ENCODE measurements around the gene COL15A1.

COL15A1 gene

GRCh38 chr9:98899408-98900056 is 44.2 kb upstream of the COL15A1 start:
- TF ChIP-seq FOXP2 (optimal IDR thresholded peaks at IDR 0.05; ENCODE audit: borderline replicate concordance, extremely low read depth, extremely low read length, insufficient read depth), result no peak

GRCh38 chr9:98900244-98900643 is 43.5 kb upstream of the COL15A1 start:
- TF ChIP-seq TAF1 (IDR thresholded peaks at IDR 0.05; ENCODE audit: borderline replicate concordance, insufficient read depth, low read length), result no peak
- TF ChIP-seq SIN3A (IDR thresholded peaks at IDR 0.05; ENCODE audit: borderline replicate concordance, insufficient read depth, low read length), result no peak
- no peak for TF ChIP-seq REST (IDR thresholded peaks at IDR 0.05; ENCODE audit: insufficient read depth in 1 of 2, low read depth in 2 of 2, low read length in 2 of 2)
- no peak for TF ChIP-seq FOXP2 (optimal IDR thresholded peaks at IDR 0.05; ENCODE audit: borderline replicate concordance, extremely low read depth, extremely low read length, insufficient read depth)
- no peak for TF ChIP-seq POLR2AphosphoS5 (IDR thresholded peaks at IDR 0.05; ENCODE audit: low read depth, low read length)

GRCh38 chr9:98900725-98901124 is 43.0 kb upstream of the COL15A1 start:
- TF ChIP-seq TAF1 (IDR thresholded peaks at IDR 0.05; ENCODE audit: borderline replicate concordance, insufficient read depth, low read length), result no peak
- no peak for TF ChIP-seq POLR2AphosphoS5 (IDR thresholded peaks at IDR 0.05; ENCODE audit: low read depth, low read length)
- no peak for TF ChIP-seq REST (IDR thresholded peaks at IDR 0.05; ENCODE audit: insufficient read depth in 1 of 2, low read depth in 2 of 2, low read length in 2 of 2)
- no peak for TF ChIP-seq FOXP2 (optimal IDR thresholded peaks at IDR 0.05; ENCODE audit: borderline replicate concordance, extremely low read depth, extremely low read length, insufficient read depth)
- TF ChIP-seq SIN3A (IDR thresholded peaks at IDR 0.05; ENCODE audit: borderline replicate concordance, insufficient read depth, low read length), result no peak

GRCh38 chr9:98902516-98902915 is 41.2 kb upstream of the COL15A1 start:
- no peak for TF ChIP-seq POLR2AphosphoS5 (IDR thresholded peaks at IDR 0.05; ENCODE audit: low read depth, low read length)
- no peak for TF ChIP-seq SIN3A (IDR thresholded peaks at IDR 0.05; ENCODE audit: borderline replicate concordance, insufficient read depth, low read length)
- TF ChIP-seq FOXP2 (optimal IDR thresholded peaks at IDR 0.05; ENCODE audit: borderline replicate concordance, extremely low read depth, extremely low read length, insufficient read depth), result no peak
- TF ChIP-seq REST (IDR thresholded peaks at IDR 0.05; ENCODE audit: insufficient read depth in 1 of 2, low read depth in 2 of 2, low read length in 2 of 2), result no peak
- TF ChIP-seq TAF1 (IDR thresholded peaks at IDR 0.05; ENCODE audit: borderline replicate concordance, insufficient read depth, low read length), result no peak

GRCh38 chr9:98902925-98903324 is 40.8 kb upstream of the COL15A1 start:
- no peak for TF ChIP-seq TAF1 (IDR thresholded peaks at IDR 0.05; ENCODE audit: borderline replicate concordance, insufficient read depth, low read length)
- no peak for TF ChIP-seq POLR2AphosphoS5 (IDR thresholded peaks at IDR 0.05; ENCODE audit: low read depth, low read length)
- no peak for TF ChIP-seq SIN3A (IDR thresholded peaks at IDR 0.05; ENCODE audit: borderline replicate concordance, insufficient read depth, low read length)
- TF ChIP-seq REST (IDR thresholded peaks at IDR 0.05; ENCODE audit: insufficient read depth in 1 of 2, low read depth in 2 of 2, low read length in 2 of 2), result no peak
- no peak for TF ChIP-seq FOXP2 (optimal IDR thresholded peaks at IDR 0.05; ENCODE audit: borderline replicate concordance, extremely low read depth, extremely low read length, insufficient read depth)
